Hepatocyte (in vitro differentiated cells): ENCODE measurements around the gene CACNA1B.
"Not testable (repeated sequence)": the region's sequence is repeated elsewhere in the genome, so short reads cannot be mapped to it uniquely, and the experiment has no call there.

Source experiments
- CTCF ChIP-seq: fragments of 200-600 bp; sonication (generic); IDR thresholded peaks from 2 replicates; pipeline ENCODE4 v1.5.1; 2016; ENCODE audit warnings: antibody characterized with exemption, mild to moderate bottlenecking; ENCODE audit not compliant: poor library complexity
- EZH2 ChIP-seq: fragments of 200-600 bp; sonication (generic); IDR thresholded peaks from 2 replicates; pipeline ENCODE4 v1.6.1; 2016; ENCODE audit warnings: antibody characterized with exemption, mild to moderate bottlenecking, borderline replicate concordance
- EZH2phosphoT487 ChIP-seq: fragments of 200-600 bp; sonication (generic); IDR thresholded peaks from one replicate; pipeline ENCODE4 v1.6.1; 2018; ENCODE audit warnings: antibody characterized with exemption, mild to moderate bottlenecking, low read depth, moderate library complexity; ENCODE audit not compliant: unreplicated experiment, severe bottlenecking

- not testable (repeated sequence) for TF ChIP-seq CTCF, EZH2, EZH2phosphoT487
Observed at GRCh38 chr9:138126858-138127584, 249.4 kb downstream of the CACNA1B start.
